GM21717 (cell line): ENCODE results near the gene AMIGO3.

ENCODE experiments used
- ATAC-seq: cut with Tn5 transposase; IDR thresholded peaks from one replicate; pipeline ENCODE4 v1.9.1; 2021; ENCODE audit warnings: mild to moderate bottlenecking, moderate library complexity; ENCODE audit not compliant: unreplicated experiment

The AMIGO3 gene

DNA sequence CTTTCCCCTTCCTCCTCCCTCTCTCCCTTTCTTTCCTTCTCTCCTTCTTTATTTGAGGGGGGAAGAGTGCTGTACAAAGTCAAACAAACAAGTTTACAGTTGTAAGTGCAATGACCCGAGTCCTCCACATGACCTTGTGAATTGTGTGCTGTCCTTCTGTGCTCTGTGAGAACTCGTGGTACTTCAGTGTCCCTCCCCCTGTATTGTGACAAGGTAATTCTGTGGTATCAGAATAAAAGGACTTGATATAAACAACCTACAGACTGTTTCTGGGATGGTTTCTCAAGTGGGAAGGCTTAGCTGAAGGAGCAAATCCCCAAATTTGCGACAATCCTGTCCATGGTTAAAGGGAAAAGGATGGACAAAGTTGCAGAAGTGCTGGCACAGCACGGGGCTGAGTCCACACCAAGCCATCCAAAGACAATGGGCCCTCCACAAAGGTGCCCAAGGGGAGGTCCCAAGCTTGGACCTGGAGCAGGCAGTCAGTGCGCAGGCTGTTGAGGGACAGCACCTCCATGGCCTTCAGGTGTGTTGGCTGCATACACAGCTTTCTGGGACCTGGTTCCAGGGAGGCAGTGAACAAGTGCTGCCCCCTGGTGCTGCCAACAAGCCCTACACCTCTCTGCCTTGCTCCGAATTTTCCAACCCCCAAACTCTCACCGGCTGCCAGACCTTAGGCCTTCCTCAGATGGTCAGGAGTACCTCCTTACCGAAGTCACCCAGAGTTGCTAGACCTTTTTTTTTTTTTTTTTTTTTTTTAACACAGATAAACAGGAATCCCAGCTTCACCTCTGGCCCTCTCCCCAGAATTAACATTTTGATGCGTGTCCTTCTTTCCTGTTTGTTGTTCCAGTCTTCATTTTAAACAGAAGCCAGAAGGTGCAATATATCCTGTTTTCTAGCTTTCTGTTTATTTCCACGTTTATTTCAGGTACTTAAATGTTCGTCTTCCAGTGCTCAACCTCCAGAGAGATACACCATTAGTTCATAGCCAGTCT is 47.9 kb downstream of the AMIGO3 start:
- no peak for ATAC-seq

DNA sequence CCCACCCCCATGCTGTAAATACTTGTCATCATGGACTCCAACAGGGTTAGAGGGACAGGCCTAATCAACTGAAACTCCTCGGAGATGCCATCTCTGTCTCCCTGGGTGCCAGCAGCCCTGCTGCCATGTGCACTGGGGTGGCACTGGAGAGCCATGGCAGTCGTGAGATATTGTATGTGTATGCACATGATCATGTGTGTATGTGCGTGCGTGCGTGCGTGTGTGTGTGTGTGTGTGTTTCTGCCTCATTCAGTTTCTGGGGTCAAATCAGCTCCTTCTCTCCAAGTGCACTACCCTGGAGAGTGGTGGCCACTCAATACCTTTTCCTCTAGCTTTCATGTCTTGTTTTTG is 48.6 kb downstream of the AMIGO3 start:
- ATAC-seq, result no peak

DNA sequence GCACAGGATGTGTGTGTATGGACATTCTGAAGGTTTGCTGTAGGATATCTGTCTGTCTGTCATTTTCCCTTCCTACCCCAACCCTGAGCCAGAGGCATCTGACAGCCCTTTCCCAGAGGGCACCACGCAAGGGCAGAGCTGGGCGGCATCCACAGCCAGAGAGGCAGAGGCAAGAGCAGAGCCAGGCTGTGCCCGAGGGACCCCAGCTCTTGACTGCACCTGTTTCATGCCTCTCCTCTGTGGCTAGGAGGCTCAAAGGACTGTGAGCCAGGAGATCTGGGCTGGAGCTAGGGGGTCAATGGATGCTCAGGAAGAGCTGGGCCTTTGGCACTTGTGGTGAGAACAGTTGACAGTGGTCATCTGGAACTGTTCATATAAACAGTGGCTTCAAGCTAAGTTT is 50.1 kb downstream of the AMIGO3 start:
- ATAC-seq, result no peak

DNA sequence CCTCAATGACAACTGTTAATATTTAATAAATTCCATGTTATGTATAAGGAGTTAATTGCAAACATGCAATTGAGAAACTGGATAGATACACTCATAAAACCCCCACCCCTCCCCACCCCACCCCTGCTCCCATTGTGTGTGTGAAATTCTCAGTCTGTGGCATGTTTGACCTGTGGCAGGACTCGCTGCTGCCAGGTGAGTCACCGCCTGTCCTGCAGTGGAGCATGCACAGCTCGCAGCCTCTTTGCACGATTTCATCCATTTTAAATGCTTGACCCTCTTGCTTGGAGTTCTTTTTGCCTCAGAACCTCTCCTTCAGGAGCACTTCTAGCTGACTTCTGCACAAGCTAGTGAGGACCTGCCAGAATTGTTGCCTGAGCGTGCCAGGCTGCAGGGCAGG is 50.6 kb downstream of the AMIGO3 start:
- no peak for ATAC-seq

DNA sequence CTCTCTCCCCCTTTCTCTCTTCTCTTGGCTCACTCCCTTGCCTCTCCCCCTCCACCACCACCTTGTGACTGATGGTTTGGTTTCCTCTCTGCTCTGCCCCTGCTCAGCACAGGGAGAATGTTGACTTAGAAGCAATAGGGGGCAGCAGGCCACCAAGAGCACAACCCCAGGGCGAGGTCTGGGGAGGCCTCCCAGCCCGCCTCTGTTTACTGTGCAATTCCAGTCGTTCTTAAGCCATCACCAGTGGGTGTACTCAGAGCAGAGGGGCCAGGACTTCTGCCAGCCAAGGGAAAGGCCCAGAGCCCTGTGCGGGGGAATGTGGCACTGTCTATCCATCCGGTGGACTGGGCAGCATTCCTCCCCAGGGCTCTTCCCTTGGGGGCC is 51.1 kb downstream of the AMIGO3 start:
- no peak for ATAC-seq

DNA sequence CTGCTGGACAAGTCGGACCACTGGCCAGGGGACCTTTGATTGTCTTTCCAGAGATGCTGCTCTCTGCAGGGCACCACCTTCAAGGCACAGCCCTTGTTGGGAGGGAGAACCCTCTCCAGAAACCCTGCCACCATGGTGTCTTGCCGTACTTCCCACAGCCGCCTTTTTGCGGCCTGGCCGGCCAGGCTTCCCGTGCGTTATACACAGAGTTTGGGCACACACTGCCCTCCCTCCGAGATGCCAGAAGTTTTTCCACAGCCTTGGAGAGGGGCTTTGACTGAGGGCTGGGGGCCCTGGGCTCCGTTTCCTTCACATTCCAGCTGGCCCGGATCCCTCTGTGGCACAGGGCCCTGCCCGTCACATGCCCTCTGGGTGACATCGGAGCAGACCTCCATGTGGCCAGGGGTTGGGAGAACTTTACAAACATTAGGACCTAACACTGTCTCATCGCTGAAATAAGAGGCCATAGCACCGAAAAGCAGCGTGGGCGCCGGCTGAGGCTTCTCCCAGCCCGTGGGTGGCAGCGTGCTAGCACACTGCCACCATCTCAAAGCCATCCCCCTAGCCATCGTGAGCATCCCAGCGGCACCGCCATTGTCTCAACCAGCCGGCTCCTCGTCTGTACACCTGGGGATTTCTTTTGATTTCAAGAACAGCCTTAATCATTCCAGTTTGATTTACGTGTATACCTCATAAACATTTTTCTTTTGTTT is 51.6 kb downstream of the AMIGO3 start:
- ATAC-seq, result no peak
